GM10266 (cell line): ENCODE data around the gene STX8.
A peak's percentile ranks its signal among the peaks of the same experiment; 100 is the strongest.

Source experiments
- DNase-seq: peaks from one replicate; pipeline ENCODE4 v3.0.0; 2012; ENCODE audit errors: extremely low spot score
- TF ChIP-seq, protein P1 (sequence below): IDR thresholded peaks from 2 replicates; pipeline ENCODE4 v1.5.1; 2012; ENCODE audit warnings: mild to moderate bottlenecking, low read depth; ENCODE audit not compliant: control insufficient read depth, insufficient read depth; ENCODE audit errors: missing control alignments

Gene STX8

DNA sequence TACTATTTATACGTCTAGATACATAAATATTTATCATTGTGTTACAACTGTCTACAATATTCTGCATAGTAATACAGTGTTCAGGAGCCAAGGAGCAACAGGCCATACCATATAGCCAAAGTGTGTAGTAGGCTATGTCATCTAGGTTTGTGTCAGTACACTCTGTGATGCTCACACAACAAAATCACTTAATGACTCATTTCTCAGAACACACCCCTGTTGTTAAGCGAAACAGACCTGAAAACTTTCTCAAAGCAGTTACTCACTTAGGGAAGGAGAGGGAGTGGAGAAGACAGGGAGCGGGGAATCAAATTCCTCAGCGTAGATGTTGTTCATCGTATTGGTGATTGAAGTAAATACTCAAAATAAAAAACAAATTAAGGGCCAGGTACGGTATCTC, 269.5 kb downstream of the STX8 start:
- TF ChIP-seq, protein P1, sequence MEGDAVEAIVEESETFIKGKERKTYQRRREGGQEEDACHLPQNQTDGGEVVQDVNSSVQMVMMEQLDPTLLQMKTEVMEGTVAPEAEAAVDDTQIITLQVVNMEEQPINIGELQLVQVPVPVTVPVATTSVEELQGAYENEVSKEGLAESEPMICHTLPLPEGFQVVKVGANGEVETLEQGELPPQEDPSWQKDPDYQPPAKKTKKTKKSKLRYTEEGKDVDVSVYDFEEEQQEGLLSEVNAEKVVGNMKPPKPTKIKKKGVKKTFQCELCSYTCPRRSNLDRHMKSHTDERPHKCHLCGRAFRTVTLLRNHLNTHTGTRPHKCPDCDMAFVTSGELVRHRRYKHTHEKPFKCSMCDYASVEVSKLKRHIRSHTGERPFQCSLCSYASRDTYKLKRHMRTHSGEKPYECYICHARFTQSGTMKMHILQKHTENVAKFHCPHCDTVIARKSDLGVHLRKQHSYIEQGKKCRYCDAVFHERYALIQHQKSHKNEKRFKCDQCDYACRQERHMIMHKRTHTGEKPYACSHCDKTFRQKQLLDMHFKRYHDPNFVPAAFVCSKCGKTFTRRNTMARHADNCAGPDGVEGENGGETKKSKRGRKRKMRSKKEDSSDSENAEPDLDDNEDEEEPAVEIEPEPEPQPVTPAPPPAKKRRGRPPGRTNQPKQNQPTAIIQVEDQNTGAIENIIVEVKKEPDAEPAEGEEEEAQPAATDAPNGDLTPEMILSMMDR = no peak
- no peak for DNase-seq

DNA sequence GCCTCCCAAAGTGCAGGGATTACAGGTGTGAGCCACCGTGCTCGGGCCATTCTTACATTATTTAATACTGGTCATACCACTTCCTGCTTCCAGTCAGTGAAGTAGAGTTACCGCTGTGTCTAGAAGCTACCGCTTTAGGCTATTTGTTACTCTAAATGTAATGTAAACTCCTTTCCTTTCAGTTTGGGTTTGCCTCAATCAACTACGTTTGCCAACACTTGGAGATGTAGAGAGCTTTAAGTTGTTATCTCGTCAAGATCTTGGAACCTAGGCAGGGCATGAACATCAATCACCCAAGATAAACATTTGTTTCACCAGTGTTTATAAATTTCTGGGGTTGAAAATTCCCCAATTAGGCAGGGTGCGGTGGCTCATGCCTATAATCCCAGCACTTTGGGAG, 275.9 kb downstream of the STX8 start:
- TF ChIP-seq, protein P1 = no peak
- no peak for DNase-seq

DNA sequence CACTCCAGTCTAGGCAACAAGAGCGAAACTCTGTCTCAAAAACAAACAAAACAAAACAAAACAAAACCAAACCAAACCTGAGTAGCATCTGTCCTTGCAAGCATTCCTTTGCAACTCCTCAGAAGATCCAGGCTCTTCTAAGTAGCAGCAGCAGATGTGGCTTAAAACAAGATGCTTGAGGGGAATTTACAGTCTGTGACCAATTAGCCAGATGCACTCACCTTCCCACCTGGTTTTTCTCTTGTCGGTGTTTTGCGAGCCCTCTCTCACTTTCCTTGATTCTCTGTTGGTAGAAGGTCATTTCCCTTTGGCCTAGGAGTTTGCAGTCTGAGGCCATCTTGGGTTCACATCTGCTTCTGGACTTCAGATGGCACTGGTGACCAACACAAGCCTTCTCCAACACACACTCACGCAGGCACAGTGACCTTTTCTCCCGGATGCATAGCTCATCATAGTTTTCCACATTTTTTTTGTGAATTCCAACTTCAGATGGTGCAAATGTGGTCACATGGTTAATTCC, 276.8 kb downstream of the STX8 start:
- TF ChIP-seq, protein P1 = no peak
- no peak for DNase-seq

DNA sequence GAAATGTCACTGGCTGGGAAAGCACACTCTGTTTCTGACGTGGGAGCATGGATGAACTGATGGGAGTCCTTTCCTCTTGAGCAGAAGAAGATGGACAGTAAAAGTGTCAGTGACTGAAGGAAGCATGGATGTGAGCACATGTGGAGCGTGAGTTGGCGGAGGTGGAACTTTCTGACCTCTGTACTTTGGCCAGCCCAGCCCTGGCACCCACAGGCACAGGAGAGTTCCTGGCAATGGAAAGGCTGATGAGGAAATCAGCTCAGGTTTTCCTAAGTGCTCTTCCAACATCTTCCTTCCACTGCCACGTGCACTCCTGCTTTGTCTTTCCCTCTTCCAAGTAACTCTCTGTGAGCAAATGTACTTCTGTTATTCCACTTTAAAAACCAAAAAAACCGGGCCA, 277.5 kb downstream of the STX8 start:
- TF ChIP-seq, protein P1 = no peak
- no peak for DNase-seq

DNA sequence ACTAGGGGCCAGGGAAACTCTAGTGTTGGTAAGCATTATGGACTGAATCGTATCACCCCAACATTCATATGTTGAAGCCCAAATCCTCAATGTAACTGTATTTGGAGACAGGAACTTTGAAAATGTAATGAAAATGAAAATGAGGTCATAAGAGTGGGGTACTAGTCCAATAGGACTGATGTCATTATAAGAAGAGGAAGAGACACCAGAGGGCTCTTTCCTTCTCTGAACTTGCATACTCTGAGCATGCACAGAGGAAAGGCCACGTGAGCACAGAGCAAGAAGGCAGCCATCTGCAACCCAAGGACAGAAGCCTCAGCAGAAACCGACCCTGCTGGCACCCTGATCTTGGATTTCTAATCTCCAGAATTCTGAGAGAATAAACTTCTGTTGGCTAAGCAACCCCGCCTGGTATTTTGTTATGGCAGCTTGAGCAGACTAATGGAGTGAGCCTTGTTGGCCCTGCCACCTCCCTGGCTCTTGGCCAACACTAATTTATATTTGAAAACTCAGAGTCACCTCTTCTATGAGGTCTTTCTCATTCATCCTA, 280.9 kb downstream of the STX8 start:
- DNase-seq = no peak

DNA sequence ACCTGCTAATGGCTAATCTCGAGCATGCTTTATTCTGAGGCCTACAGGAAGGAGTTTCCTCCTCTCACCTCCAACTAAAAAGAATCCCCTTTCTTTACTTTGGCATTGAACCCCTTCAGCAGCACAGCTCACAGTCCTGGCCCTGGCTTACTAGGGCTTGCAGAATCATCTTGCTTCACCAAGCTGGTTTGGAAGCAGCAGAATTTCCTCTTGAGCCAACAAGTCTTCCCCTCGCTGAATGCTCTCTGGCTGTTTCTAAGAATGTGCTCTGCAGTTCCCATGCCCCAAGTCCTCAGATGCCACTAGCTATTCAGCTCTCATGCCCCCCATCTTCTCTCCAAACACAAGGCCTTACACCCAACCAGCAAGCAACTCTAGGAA, 283.1 kb downstream of the STX8 start:
- TF ChIP-seq, protein P1 = no peak
- DNase-seq = no peak

More for the DNA sequence above, 280.9 kb downstream of the STX8 start:
- TF ChIP-seq, protein P1 = no peak

DNA sequence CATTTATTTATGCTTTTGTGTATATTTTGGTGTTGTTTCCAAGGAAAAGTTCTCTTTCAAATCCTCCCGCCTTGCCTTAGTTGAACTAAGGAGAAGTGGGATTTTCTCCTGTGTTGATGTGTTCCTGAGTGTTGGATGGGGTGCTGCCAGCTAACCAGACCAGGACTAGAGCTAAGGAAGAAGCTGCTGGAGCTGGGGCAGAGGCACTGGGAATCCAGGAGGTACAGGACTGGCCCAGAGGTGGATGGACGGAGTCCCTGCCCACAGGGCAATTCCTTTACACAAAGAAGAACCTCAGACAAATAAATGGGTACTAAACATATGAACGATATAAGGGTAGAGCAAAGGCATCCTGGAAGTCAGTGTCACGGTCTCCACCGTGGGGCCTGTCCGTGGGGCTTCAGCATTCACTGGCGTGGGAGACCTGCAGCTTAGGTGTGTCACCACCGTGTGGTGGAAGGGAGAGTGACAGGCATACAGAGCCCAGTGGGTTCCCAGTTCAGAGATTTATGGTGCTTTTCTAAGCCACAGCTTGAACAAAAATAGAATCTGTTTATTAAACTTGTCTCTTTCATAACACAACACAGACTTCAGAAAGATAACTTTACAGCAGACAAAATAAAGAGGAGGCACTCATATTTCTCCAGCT, 283.6 kb downstream of the STX8 start:
- TF ChIP-seq, protein P1 = peak; percentile 75
- DNase-seq = peak; percentile 60
